Measurements from ENCODE around the gene SAAL1.

Gene SAAL1

GRCh38 chr11:18080451-18080850 is 25.4 kb downstream of the SAAL1 start:
- no peak for DNase-seq

GRCh38 chr11:18078909-18079308 is 27.0 kb downstream of the SAAL1 start:
- no peak for DNase-seq

GRCh38 chr11:18075444-18075843 is 30.4 kb downstream of the SAAL1 start:
- no peak for DNase-seq

- DNase-seq: no peak
Observed at GRCh38 chr11:18071098-18071705, 34.7 kb downstream of the SAAL1 start.

- no peak for DNase-seq
Observed at GRCh38 chr11:18067372-18067771, 38.5 kb downstream of the SAAL1 start.

GRCh38 chr11:18066626-18067025 is 39.3 kb downstream of the SAAL1 start:
- no peak for DNase-seq

- no peak for DNase-seq
Observed at GRCh38 chr11:18065572-18065971, 40.3 kb downstream of the SAAL1 start.

GRCh38 chr11:18064450-18065054 is 41.3 kb downstream of the SAAL1 start:
- no peak for DNase-seq

GRCh38 chr11:18063862-18064434 is 41.9 kb downstream of the SAAL1 start:
- DNase-seq: no peak

GRCh38 chr11:18063125-18063524 is 42.8 kb downstream of the SAAL1 start:
- no peak for DNase-seq

- DNase-seq: no peak
Observed at GRCh38 chr11:18061351-18061750, 44.5 kb downstream of the SAAL1 start.

GRCh38 chr11:18056561-18057181 is 49.2 kb downstream of the SAAL1 start:
- DNase-seq: no peak

GRCh38 chr11:18054511-18055103 is 51.3 kb downstream of the SAAL1 start:
- DNase-seq: no peak

GRCh38 chr11:18050848-18051247 is 55.0 kb downstream of the SAAL1 start:
- DNase-seq: no peak

GRCh38 chr11:18046116-18046777 is 59.6 kb downstream of the SAAL1 start, which contains the start of gene TPH1:
Gene TPH1 (minus strand): TSS chr11:18046269. CDS start chr11:18040762, 5,507 bp downstream.
- DNase-seq: no peak

- DNase-seq: no peak
Observed at GRCh38 chr11:18036456-18036855, 69.4 kb downstream of the SAAL1 start.

Measured in cortex of kidney (tissue), 1 donor.